Mesenchymal stem cell (in vitro differentiated cells and primary cell): ENCODE measurements around the gene IFNG.

Experiments
- DNase-seq: peaks from one replicate; pipeline ENCODE4 v3.0.0-alpha.2; 2013
- H2AFZ ChIP-seq: one replicate; pipeline ENCODE4 v1.6.1; 2013; ENCODE audit warnings: low read depth, mild to moderate bottlenecking, control low read depth, inconsistent platforms, low read length, moderate library complexity
- H2AK5ac ChIP-seq: 2 replicates; pipeline ENCODE4 v1.6.1; 2013; ENCODE audit warnings: low read length, moderate library complexity, mild to moderate bottlenecking, inconsistent platforms; ENCODE audit not compliant: severe bottlenecking
- H2BK120ac ChIP-seq: one replicate; pipeline ENCODE4 v1.6.1; 2013; ENCODE audit warnings: low read depth, mild to moderate bottlenecking, inconsistent platforms, low read length, moderate library complexity
- H2BK12ac ChIP-seq, 2 experiments: one replicate each; pipeline ENCODE4 v1.6.1; 2013; ENCODE audit warnings: inconsistent platforms in 2 of 2, low read length in 2 of 2, mild to moderate bottlenecking in 2 of 2, moderate library complexity in 2 of 2, control low read depth in 1 of 2
- H2BK15ac ChIP-seq: one replicate; pipeline ENCODE4 v1.6.1; 2013; ENCODE audit warnings: mild to moderate bottlenecking, low read depth, inconsistent platforms; ENCODE audit not compliant: poor library complexity, severe bottlenecking
- H2BK5ac ChIP-seq: 2 replicates; pipeline ENCODE4 v1.6.1; 2013; ENCODE audit warnings: low read depth, mild to moderate bottlenecking, low read length, control low read depth, inconsistent platforms; ENCODE audit not compliant: poor library complexity, severe bottlenecking
- H3K14ac ChIP-seq, 2 experiments: one replicate each; pipeline ENCODE4 v1.6.1; 2013; ENCODE audit warnings: inconsistent platforms in 2 of 2, low read length in 2 of 2, control low read depth in 1 of 2, mild to moderate bottlenecking in 1 of 2, moderate library complexity in 1 of 2
- H3K18ac ChIP-seq, 2 experiments: one replicate each; pipeline ENCODE4 v1.6.1; 2013; ENCODE audit warnings: inconsistent platforms in 2 of 2, low read length in 2 of 2, control low read depth in 1 of 2, low read depth in 1 of 2, mild to moderate bottlenecking in 1 of 2
- H3K23ac ChIP-seq, 2 experiments: one replicate each; pipeline ENCODE4 v1.6.1; 2013; ENCODE audit warnings: inconsistent platforms in 2 of 2, low read length in 2 of 2, mild to moderate bottlenecking in 2 of 2, moderate library complexity in 2 of 2, control low read depth in 1 of 2
- H3K27ac ChIP-seq: 2 replicates; pipeline ENCODE4 v1.5.1; 2013; ENCODE audit warnings: mild to moderate bottlenecking, moderate library complexity, low read length, control low read depth, inconsistent platforms; ENCODE audit not compliant: poor library complexity, severe bottlenecking
- H3K27me3 ChIP-seq, 2 experiments: 2 replicates each; pipeline versions ENCODE4 v1.6.1 to v1.7.0; 2013; ENCODE audit warnings: low read length in 2 of 2, mild to moderate bottlenecking in 2 of 2, moderate library complexity in 2 of 2, control low read depth in 1 of 2, inconsistent platforms in 1 of 2; ENCODE audit not compliant: control insufficient read depth in 1 of 2, insufficient read depth in 1 of 2
- H3K36me3 ChIP-seq, 2 experiments: 2 replicates each; pipeline versions ENCODE4 v1.6.1 to v1.7.0; 2013; ENCODE audit warnings: low read length in 2 of 2, control low read depth in 1 of 2, inconsistent platforms in 1 of 2, low read depth in 1 of 2, mild to moderate bottlenecking in 1 of 2; ENCODE audit not compliant: insufficient read depth in 2 of 2, control insufficient read depth in 1 of 2
- H3K4ac ChIP-seq, 2 experiments: one replicate each; pipeline ENCODE4 v1.6.1; 2013; ENCODE audit warnings: inconsistent platforms in 2 of 2, low read length in 2 of 2, mild to moderate bottlenecking in 2 of 2, moderate library complexity in 2 of 2, control low read depth in 1 of 2, low read depth in 1 of 2
- H3K4me1 ChIP-seq: 2 replicates; pipeline ENCODE4 v1.6.1; 2013; ENCODE audit warnings: low read depth, low read length, control low read depth; ENCODE audit not compliant: control insufficient read depth, insufficient read depth
- H3K4me2 ChIP-seq: 2 replicates; pipeline ENCODE4 v1.6.1; 2013; ENCODE audit warnings: low read length, mild to moderate bottlenecking, inconsistent platforms; ENCODE audit not compliant: poor library complexity, severe bottlenecking
- H3K4me3 ChIP-seq, 2 experiments: 2 replicates each; pipeline versions ENCODE4 v1.5.1 to v1.7.0; 2013; ENCODE audit warnings: low read length in 2 of 2, mild to moderate bottlenecking in 2 of 2, control low read depth in 1 of 2, low read depth in 1 of 2; ENCODE audit not compliant: insufficient read depth in 1 of 2
- H3K79me1 ChIP-seq: replicated peaks from 2 replicates; pipeline ENCODE4 v1.6.1; 2013; ENCODE audit warnings: mild to moderate bottlenecking, control low read depth, low read length, inconsistent platforms; ENCODE audit not compliant: poor library complexity, severe bottlenecking
- H3K9ac ChIP-seq: 2 replicates; pipeline ENCODE4 v1.7.0; 2013; ENCODE audit warnings: mild to moderate bottlenecking, low read length, moderate library complexity
- H3K9me3 ChIP-seq: 2 replicates; pipeline ENCODE4 v1.7.0; 2013; ENCODE audit warnings: mild to moderate bottlenecking, low read length; ENCODE audit not compliant: control insufficient read depth
- H4K8ac ChIP-seq: one replicate; pipeline ENCODE4 v1.6.1; 2013; ENCODE audit warnings: inconsistent platforms, mild to moderate bottlenecking, low read length, moderate library complexity
- H4K91ac ChIP-seq: one replicate; pipeline ENCODE4 v1.6.1; 2013; ENCODE audit warnings: mild to moderate bottlenecking, low read length, inconsistent platforms
- WGBS: methylation state at CpG from one replicate; pipeline ENCODE4 v1.1.7; 2013; ENCODE audit warnings: mixed read lengths; 5-methylcytosine and 5-hydroxymethylcytosine counted together

Gene IFNG

GRCh38 chr12:68178774-68179439, 19.4 kb upstream of the IFNG start:
- no peak overlapping the region for H4K91ac ChIP-seq
- H2BK12ac ChIP-seq, result no peak overlapping the region
- no peak overlapping the region for H3K23ac ChIP-seq
- no peak overlapping the region for H3K14ac ChIP-seq
- H3K4me3 ChIP-seq, result no peak overlapping the region
- H4K8ac ChIP-seq, result no peak overlapping the region
- H3K9ac ChIP-seq, result no peak overlapping the region
- H3K4ac ChIP-seq, result no peak overlapping the region
- 54% methylated on average over 3 of the region's 3 CpGs for WGBS
- H3K9me3 ChIP-seq, result no peaks in the 10 kb centered on the region
- H3K36me3 ChIP-seq, result no peaks in the 10 kb centered on the region
- H3K79me1 ChIP-seq, result no peaks in the 10 kb centered on the region
- no peak overlapping the region for H2BK120ac ChIP-seq
- DNase-seq, result no peak
- no peak overlapping the region for H2AFZ ChIP-seq
- no peak overlapping the region for H3K18ac ChIP-seq
- H3K27me3 ChIP-seq, result peaks cover 0 to 45% of the 10 kb centered on the region in 2 experiments
- H3K27ac ChIP-seq, result no peak overlapping the region
- H3K4me1 ChIP-seq, result no peaks in the 10 kb centered on the region
- H2BK5ac ChIP-seq, result no peak overlapping the region
- H2BK15ac ChIP-seq, result no peak overlapping the region
- no peak overlapping the region for H3K4me2 ChIP-seq
- no peak overlapping the region for H2AK5ac ChIP-seq

DNA sequence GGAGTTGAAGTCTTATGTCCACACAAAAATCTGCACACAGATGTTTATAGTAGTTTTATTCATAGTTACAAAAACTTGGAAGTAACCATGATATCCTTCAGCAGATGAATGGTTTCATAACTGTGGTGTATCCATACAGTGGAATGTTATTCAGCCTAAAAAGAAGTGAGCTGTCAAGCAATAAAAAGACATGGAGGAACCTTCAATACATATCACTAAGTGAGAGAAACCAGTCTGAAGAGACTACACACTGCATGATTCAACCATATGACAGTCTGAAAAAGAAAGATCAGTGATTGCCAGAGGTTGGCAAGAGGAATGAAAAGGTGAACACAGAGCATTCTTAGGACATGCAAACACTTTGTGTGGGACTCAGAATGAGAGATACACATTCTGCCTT, 18.6 kb upstream of the IFNG start:
- Histone ChIP-seq H3K9ac (no peak overlapping the region), H3K4me1 (no peaks in the 10 kb centered on the region), H2AFZ (no peak overlapping the region), H2AK5ac (no peak overlapping the region), H3K9me3 (no peaks in the 10 kb centered on the region), H2BK120ac (no peak overlapping the region), H3K27me3 (peaks cover 0 to 44% of the 10 kb centered on the region in 2 experiments), H3K18ac (no peak overlapping the region), H2BK12ac (no peak overlapping the region), H3K14ac (no peak overlapping the region), H2BK5ac (no peak overlapping the region), H3K36me3 (no peaks in the 10 kb centered on the region), H3K23ac (no peak overlapping the region), H3K4ac (no peak overlapping the region), H3K4me3 (no peak overlapping the region), H4K8ac (no peak overlapping the region), H3K27ac (no peak overlapping the region), H3K79me1 (no peaks in the 10 kb centered on the region), H4K91ac (no peak overlapping the region), H3K4me2 (no peak overlapping the region), H2BK15ac (no peak overlapping the region)
- no peak for DNase-seq

GRCh38 chr12:68177562-68177961, 18.0 kb upstream of the IFNG start:
- H2BK5ac ChIP-seq, result no peak overlapping the region
- H2BK12ac ChIP-seq, result no peak overlapping the region
- H3K4me3 ChIP-seq, result no peak overlapping the region
- H3K4ac ChIP-seq, result no peak overlapping the region
- no peak overlapping the region for H3K4me2 ChIP-seq
- H3K4me1 ChIP-seq, result no peaks in the 10 kb centered on the region
- no peak overlapping the region for H3K27ac ChIP-seq
- no peak for DNase-seq
- no peaks in the 10 kb centered on the region for H3K79me1 ChIP-seq
- no peak overlapping the region for H4K91ac ChIP-seq
- H3K14ac ChIP-seq, result no peak overlapping the region
- H3K9ac ChIP-seq, result no peak overlapping the region
- H2AFZ ChIP-seq, result no peak overlapping the region
- H3K27me3 ChIP-seq, result peaks cover 0 to 44% of the 10 kb centered on the region in 2 experiments
- H2AK5ac ChIP-seq, result no peak overlapping the region
- no peak overlapping the region for H3K18ac ChIP-seq
- no peaks in the 10 kb centered on the region for H3K9me3 ChIP-seq
- WGBS, result 78% methylated on average over 2 of the region's 2 CpGs
- no peak overlapping the region for H3K23ac ChIP-seq
- H2BK15ac ChIP-seq, result no peak overlapping the region
- no peak overlapping the region for H4K8ac ChIP-seq
- H3K36me3 ChIP-seq, result no peaks in the 10 kb centered on the region
- no peak overlapping the region for H2BK120ac ChIP-seq

- Histone ChIP-seq H3K4ac (no peak overlapping the region), H4K8ac (no peak overlapping the region), H3K27ac (no peak overlapping the region), H3K14ac (no peak overlapping the region), H3K4me3 (no peak overlapping the region), H3K27me3 (peaks cover 0 to 36% of the 10 kb centered on the region in 2 experiments), H2BK5ac (no peak overlapping the region), H2AFZ (no peak overlapping the region), H3K4me2 (no peak overlapping the region), H3K79me1 (no peaks in the 10 kb centered on the region), H3K4me1 (no peaks in the 10 kb centered on the region), H3K9ac (no peak overlapping the region), H3K18ac (no peak overlapping the region), H2BK120ac (no peak overlapping the region), H2AK5ac (no peak overlapping the region), H3K23ac (no peak overlapping the region), H3K9me3 (no peaks in the 10 kb centered on the region), H2BK12ac (no peak overlapping the region), H2BK15ac (no peak overlapping the region), H3K36me3 (no peaks in the 10 kb centered on the region), H4K91ac (no peak overlapping the region)
- no peak for DNase-seq
Observed at GRCh38 chr12:68176257-68176656, 16.7 kb upstream of the IFNG start.
